ENCODE results near the gene POC1A. TPM values are rescaled to one million over a fixed set of nuclear protein-coding genes. Genes with fewer than 3 reads are reported as not detected.

POC1A gene
- total and polyA plus RNA-seq, 2 experiments from 2014 or later = 19.1 to 26.7 TPM

- H4K20me1 ChIP-seq (replicated peaks; ENCODE audit: insufficient read depth) = no peaks in the 10 kb centered on the region
- H3K36me3 ChIP-seq (ENCODE audit: insufficient read depth) = no peaks in the 10 kb centered on the region
- H3K4me1 ChIP-seq (ENCODE audit: insufficient read depth) = peaks cover 5% of the 10 kb centered on the region
- no peak for TF ChIP-seq EZH2phosphoT487 (IDR thresholded peaks at IDR 0.05; ENCODE audit: unreplicated experiment)
- TF ChIP-seq NANOG (IDR thresholded peaks at IDR 0.05; ENCODE audit: borderline replicate concordance) = no peak
- TF ChIP-seq, protein P1, sequence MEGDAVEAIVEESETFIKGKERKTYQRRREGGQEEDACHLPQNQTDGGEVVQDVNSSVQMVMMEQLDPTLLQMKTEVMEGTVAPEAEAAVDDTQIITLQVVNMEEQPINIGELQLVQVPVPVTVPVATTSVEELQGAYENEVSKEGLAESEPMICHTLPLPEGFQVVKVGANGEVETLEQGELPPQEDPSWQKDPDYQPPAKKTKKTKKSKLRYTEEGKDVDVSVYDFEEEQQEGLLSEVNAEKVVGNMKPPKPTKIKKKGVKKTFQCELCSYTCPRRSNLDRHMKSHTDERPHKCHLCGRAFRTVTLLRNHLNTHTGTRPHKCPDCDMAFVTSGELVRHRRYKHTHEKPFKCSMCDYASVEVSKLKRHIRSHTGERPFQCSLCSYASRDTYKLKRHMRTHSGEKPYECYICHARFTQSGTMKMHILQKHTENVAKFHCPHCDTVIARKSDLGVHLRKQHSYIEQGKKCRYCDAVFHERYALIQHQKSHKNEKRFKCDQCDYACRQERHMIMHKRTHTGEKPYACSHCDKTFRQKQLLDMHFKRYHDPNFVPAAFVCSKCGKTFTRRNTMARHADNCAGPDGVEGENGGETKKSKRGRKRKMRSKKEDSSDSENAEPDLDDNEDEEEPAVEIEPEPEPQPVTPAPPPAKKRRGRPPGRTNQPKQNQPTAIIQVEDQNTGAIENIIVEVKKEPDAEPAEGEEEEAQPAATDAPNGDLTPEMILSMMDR (conservative IDR thresholded peaks at IDR 0.05; ENCODE audit: low read depth in 2 of 2) = no peak
- TF ChIP-seq EZH2 (IDR thresholded peaks at IDR 0.05; ENCODE audit: low read depth, unreplicated experiment) = no peak
- TF ChIP-seq STAT1 (IDR thresholded peaks at IDR 0.05; ENCODE audit: unreplicated experiment) = no peak
- no peak for TF ChIP-seq ZNF462 (CRISPR knock-in tag; IDR thresholded peaks at IDR 0.05)
- no peak for TF ChIP-seq JUNB (IDR thresholded peaks at IDR 0.05; ENCODE audit: unreplicated experiment)
- no peak for TF ChIP-seq POLR2AphosphoS5 (IDR thresholded peaks at IDR 0.05; ENCODE audit: low read depth)
- TF ChIP-seq ZNF114 (CRISPR knock-in tag; IDR thresholded peaks at IDR 0.05) = no peak
- no peak for TF ChIP-seq CREB1 (CRISPR knock-in tag; IDR thresholded peaks at IDR 0.05; ENCODE audit: low read depth)
- TF ChIP-seq, protein P2, sequence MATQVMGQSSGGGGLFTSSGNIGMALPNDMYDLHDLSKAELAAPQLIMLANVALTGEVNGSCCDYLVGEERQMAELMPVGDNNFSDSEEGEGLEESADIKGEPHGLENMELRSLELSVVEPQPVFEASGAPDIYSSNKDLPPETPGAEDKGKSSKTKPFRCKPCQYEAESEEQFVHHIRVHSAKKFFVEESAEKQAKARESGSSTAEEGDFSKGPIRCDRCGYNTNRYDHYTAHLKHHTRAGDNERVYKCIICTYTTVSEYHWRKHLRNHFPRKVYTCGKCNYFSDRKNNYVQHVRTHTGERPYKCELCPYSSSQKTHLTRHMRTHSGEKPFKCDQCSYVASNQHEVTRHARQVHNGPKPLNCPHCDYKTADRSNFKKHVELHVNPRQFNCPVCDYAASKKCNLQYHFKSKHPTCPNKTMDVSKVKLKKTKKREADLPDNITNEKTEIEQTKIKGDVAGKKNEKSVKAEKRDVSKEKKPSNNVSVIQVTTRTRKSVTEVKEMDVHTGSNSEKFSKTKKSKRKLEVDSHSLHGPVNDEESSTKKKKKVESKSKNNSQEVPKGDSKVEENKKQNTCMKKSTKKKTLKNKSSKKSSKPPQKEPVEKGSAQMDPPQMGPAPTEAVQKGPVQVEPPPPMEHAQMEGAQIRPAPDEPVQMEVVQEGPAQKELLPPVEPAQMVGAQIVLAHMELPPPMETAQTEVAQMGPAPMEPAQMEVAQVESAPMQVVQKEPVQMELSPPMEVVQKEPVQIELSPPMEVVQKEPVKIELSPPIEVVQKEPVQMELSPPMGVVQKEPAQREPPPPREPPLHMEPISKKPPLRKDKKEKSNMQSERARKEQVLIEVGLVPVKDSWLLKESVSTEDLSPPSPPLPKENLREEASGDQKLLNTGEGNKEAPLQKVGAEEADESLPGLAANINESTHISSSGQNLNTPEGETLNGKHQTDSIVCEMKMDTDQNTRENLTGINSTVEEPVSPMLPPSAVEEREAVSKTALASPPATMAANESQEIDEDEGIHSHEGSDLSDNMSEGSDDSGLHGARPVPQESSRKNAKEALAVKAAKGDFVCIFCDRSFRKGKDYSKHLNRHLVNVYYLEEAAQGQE (IDR thresholded peaks at IDR 0.05; ENCODE audit: unreplicated experiment) = no peak
- TF ChIP-seq, protein P3, sequence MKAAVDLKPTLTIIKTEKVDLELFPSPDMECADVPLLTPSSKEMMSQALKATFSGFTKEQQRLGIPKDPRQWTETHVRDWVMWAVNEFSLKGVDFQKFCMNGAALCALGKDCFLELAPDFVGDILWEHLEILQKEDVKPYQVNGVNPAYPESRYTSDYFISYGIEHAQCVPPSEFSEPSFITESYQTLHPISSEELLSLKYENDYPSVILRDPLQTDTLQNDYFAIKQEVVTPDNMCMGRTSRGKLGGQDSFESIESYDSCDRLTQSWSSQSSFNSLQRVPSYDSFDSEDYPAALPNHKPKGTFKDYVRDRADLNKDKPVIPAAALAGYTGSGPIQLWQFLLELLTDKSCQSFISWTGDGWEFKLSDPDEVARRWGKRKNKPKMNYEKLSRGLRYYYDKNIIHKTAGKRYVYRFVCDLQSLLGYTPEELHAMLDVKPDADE (IDR thresholded peaks at IDR 0.05) = no peak
- no peak for TF ChIP-seq ZNF331 (CRISPR knock-in tag; IDR thresholded peaks at IDR 0.05; ENCODE audit: low read depth)
- Mint-ChIP-seq H3K27ac (no peak overlapping the region), H3K4me1 (peaks cover 2% of the 10 kb centered on the region; the same call in 1 of the 3 replicates), H3K4me3 (no peak overlapping the region), H3K36me3 (ENCODE audit: low read depth) (no peaks in the 10 kb centered on the region; the same call in 2 of the 3 replicates), H3K9me3 (no peaks in the 10 kb centered on the region), H3K27me3 (ENCODE audit: insufficient read depth, low read depth, poor library complexity) (peaks cover 13% of the 10 kb centered on the region)
- H3F3A ChIP-seq (replicated peaks; ENCODE audit: low read depth) = 0 out of 2 replicates have a peak, but pooled peaks cover 8% of the 10 kb centered on the region
- no peaks in the 10 kb centered on the region for H3K9me2 ChIP-seq (ENCODE audit: insufficient read depth)
- no peak overlapping the region for H2AFZ ChIP-seq
- no peak overlapping the region for H3K27ac ChIP-seq (ENCODE audit: low read depth)
- ATAC-seq (no peak), DNase-seq (ENCODE audit: low spot score) (no peak)
- no peak overlapping the region for H3K4me3 ChIP-seq
- no peak overlapping the region for H3K4me2 ChIP-seq
- peaks cover 14% of the 10 kb centered on the region; the same call in 1 of the 2 replicates for H3K27me3 ChIP-seq (ENCODE audit: insufficient read depth)
- 0 out of 2 replicates have a peak, but pooled peaks cover 3% of the 10 kb centered on the region for H3K79me2 ChIP-seq (replicated peaks; ENCODE audit: insufficient read depth)
Measured at GRCh38 chr3:52059781-52060180, 94.4 kb downstream of the POC1A start.

Measured in GM23338 (cell line).